ENCODE data around the gene TESK2. TPM values are rescaled to one million over a fixed set of nuclear protein-coding genes. Genes with fewer than 3 reads are reported as not detected.

TESK2 gene
- total and polyA plus RNA-seq, 2 of the 8 experiments (the other 6 are each of a cell fraction or from before 2014, with no cell fraction given) = 10.8 to 12.6 TPM

DNA sequence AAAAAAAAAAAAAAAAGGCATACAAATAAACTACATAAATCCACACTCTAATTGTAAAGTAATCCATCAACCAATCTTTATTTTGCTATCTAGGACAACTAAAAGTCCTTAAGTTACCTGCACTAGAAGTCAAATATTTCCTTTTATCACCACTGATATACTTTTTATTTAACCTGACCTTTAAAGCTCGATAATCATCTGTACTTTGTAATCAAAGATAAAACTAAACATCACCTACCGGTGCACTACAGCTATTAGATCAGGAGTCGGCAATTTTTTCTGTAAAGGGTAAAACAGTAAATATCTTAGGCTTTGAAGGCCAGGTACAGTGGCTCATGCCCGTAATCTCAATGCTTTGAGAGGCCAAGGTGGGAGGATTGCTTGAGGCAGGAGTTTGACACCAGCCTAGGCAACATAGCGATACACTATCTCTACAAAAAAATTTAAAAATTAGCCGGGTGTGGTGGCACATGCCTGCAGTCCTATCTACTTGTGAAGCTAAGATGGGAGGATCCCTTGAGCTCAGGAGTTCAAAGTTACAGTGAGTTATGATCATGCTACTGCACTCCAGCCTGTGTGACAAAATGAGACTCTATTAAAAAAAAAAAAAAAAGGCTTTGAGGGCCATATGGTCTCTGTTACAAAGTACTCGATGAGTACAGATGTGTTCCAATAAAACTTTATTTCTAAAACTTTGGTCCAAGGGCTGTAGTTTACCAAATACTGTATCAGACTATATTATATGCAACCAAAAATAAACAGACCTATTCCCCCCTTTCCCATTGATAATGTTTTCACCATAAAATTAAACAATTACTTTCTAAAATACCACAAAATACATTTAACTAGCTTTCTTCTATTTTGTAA is 47.1 kb downstream of the TESK2 start:
- no peak overlapping the region for H3K14ac ChIP-seq (ENCODE audit: insufficient read length)
- no peaks in the 10 kb centered on the region for H3K36me3 ChIP-seq (ENCODE audit: control insufficient read depth in 2 of 4, insufficient read depth in 4 of 4, low read length in 3 of 4)
- H3K27ac ChIP-seq (ENCODE audit: low read depth, low read length) = no peak overlapping the region
- H3K27me3 ChIP-seq (replicated peaks in 1 of 4; ENCODE audit: control insufficient read depth in 3 of 4, extremely low read depth in 1 of 4, insufficient read depth in 3 of 4, low read length in 3 of 4) = no peaks in the 10 kb centered on the region
- H2BK15ac ChIP-seq (ENCODE audit: low read length) = no peak overlapping the region
- no peak for FAIRE-seq
- H3K4me2 ChIP-seq (ENCODE audit: insufficient read depth in 1 of 2, low read depth in 2 of 2, low read length in 2 of 2) = no peak overlapping the region
- H2BK5ac ChIP-seq (ENCODE audit: low read depth, low read length) = no peak overlapping the region
- H2BK120ac ChIP-seq (replicated peaks; ENCODE audit: low read depth, low read length) = no peak overlapping the region
- ChIA-PET POLR2A (ENCODE audit: partially characterized antibody) (interaction anchor here (0.6 kb wide), 1 partner anchor 9 kb away, joined by 3 read pairs; no protein-coding TSS in a partner anchor), CTCF (ENCODE audit: partially characterized antibody) (interaction anchor here (0.6 to 1.3 kb wide), 4 partner anchors 13 to 294 kb away, joined by 3 to 4 read pairs (median 4); no protein-coding TSS in a partner anchor)
- H3K18ac ChIP-seq (ENCODE audit: extremely low read depth, low read length) = no peak overlapping the region
- H3K4me1 ChIP-seq (replicated peaks in 1 of 4; ENCODE audit: control insufficient read depth in 3 of 4, insufficient read depth in 4 of 4, low read length in 3 of 4) = peaks cover 0 to 3% (median 0%) of the 10 kb centered on the region in 4 experiments; a peak in 1 of 7 replicates
- WGBS, 2 experiments (ENCODE audit: extremely low coverage in 1 of 2, insufficient coverage in 1 of 2, insufficient read length in 1 of 2, insufficient replicate concordance in 2 of 2, low coverage in 1 of 2, low lambda C conversion rate in 2 of 2, missing lambda C conversion rate in 1 of 2) = 94% methylated on average over 7 of the region's 7 CpGs; no CpG with 5 or more reads in 1 of the 2 experiments
- H4K8ac ChIP-seq (ENCODE audit: extremely low read depth, insufficient read depth, low read length) = no peak overlapping the region
- H3K4ac ChIP-seq (replicated peaks; ENCODE audit: insufficient read length, low read depth, low read length) = no peak overlapping the region
- H3K9me3 ChIP-seq (ENCODE audit: insufficient read depth in 2 of 2, low read depth in 1 of 2, low read length in 1 of 2) = no peaks in the 10 kb centered on the region
- H4K5ac ChIP-seq (ENCODE audit: insufficient read length, low read depth, low read length) = no peak overlapping the region
- no peak for DNase-seq (ENCODE audit: low read depth in 1 of 2, low spot score in 2 of 2)
- H3K23me2 ChIP-seq (ENCODE audit: low read depth, low read length) = no peaks in the 10 kb centered on the region
- H2BK12ac ChIP-seq (ENCODE audit: low read depth, low read length) = no peak overlapping the region
- H3K23ac ChIP-seq (ENCODE audit: insufficient read length) = no peak overlapping the region
- H4K91ac ChIP-seq (replicated peaks; ENCODE audit: insufficient read length, low read length) = no peak overlapping the region
- H3K79me1 ChIP-seq (ENCODE audit: low read depth, low read length) = no peaks in the 10 kb centered on the region
- H3K56ac ChIP-seq (replicated peaks; ENCODE audit: insufficient read length, low read depth, low read length) = no peak overlapping the region
- no peak overlapping the region for H2AFZ ChIP-seq (ENCODE audit: low read length)
- H3K4me3 ChIP-seq (ENCODE audit: extremely low read depth in 1 of 4, insufficient read depth in 2 of 4, low read depth in 3 of 4, low read length in 4 of 4) = no peak overlapping the region
- no peaks in the 10 kb centered on the region for H3K79me2 ChIP-seq (ENCODE audit: control insufficient read depth in 1 of 2, insufficient read depth in 2 of 2, low read length in 2 of 2)
- H4K20me1 ChIP-seq (replicated peaks in 1 of 2; ENCODE audit: control insufficient read depth in 1 of 2, insufficient read depth in 2 of 2, low read length in 2 of 2) = no peaks in the 10 kb centered on the region
- H2BK20ac ChIP-seq (ENCODE audit: low read length) = no peak overlapping the region
- H2AK5ac ChIP-seq (ENCODE audit: low read depth, low read length) = no peak overlapping the region
- no peak overlapping the region for H3K9ac ChIP-seq (replicated peaks in 1 of 4; ENCODE audit: extremely low read depth in 1 of 4, low read depth in 3 of 4, low read length in 3 of 4)
- TF ChIP-seq TAF1 (IDR thresholded peaks at IDR 0.05; ENCODE audit: low read depth, low read length) = no peak
- no peak for TF ChIP-seq FOSL1 (IDR thresholded peaks at IDR 0.05; ENCODE audit: insufficient read depth, low read depth, low read length)
- TF ChIP-seq KDM4A (IDR thresholded peaks at IDR 0.05; ENCODE audit: low read depth, low read length, severe bottlenecking) = no peak
- TF ChIP-seq, protein P1, sequence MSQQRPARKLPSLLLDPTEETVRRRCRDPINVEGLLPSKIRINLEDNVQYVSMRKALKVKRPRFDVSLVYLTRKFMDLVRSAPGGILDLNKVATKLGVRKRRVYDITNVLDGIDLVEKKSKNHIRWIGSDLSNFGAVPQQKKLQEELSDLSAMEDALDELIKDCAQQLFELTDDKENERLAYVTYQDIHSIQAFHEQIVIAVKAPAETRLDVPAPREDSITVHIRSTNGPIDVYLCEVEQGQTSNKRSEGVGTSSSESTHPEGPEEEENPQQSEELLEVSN (IDR thresholded peaks at IDR 0.05) = no peak
- TF ChIP-seq, protein P2, sequence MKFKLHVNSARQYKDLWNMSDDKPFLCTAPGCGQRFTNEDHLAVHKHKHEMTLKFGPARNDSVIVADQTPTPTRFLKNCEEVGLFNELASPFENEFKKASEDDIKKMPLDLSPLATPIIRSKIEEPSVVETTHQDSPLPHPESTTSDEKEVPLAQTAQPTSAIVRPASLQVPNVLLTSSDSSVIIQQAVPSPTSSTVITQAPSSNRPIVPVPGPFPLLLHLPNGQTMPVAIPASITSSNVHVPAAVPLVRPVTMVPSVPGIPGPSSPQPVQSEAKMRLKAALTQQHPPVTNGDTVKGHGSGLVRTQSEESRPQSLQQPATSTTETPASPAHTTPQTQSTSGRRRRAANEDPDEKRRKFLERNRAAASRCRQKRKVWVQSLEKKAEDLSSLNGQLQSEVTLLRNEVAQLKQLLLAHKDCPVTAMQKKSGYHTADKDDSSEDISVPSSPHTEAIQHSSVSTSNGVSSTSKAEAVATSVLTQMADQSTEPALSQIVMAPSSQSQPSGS (IDR thresholded peaks at IDR 0.05; ENCODE audit: low read length) = no peak
- no peak for TF ChIP-seq SIN3A (conservative IDR thresholded peaks at IDR 0.05 in 1 of 2, IDR thresholded peaks at IDR 0.05 in 1 of 2; ENCODE audit: low read depth in 1 of 2, low read length in 2 of 2)
- TF ChIP-seq RXRA (IDR thresholded peaks at IDR 0.05; ENCODE audit: insufficient read depth, low read depth, low read length) = no peak
- TF ChIP-seq TBP (IDR thresholded peaks at IDR 0.05; ENCODE audit: low read depth, low read length) = no peak
- TF ChIP-seq SP2 (IDR thresholded peaks at IDR 0.05; ENCODE audit: low read length) = no peak
